ENCODE data around the gene TBC1D14. TPM values are rescaled to one million over a fixed set of nuclear protein-coding genes. Genes with fewer than 3 reads are reported as not detected.

TBC1D14 gene
- total RNA-seq, 4 donors from 2014 or later = 54.7 to 101 (median 73.3) TPM

- 82 to 84% methylated on average over 14 of the region's 14 CpGs for WGBS, 2 donors
- intact Hi-C loops (cut with DNase I; ENCODE audit: low total_unique reads) = no loop called here
- DNase-seq (ENCODE audit: low spot score in 2 of 2) = peak in 1 of 2 donors; percentile 38
- TF ChIP-seq POLR2A (IDR thresholded peaks at IDR 0.05) (no peak), CTCF (IDR thresholded peaks at IDR 0.05) (no peak)
- H3K4me3 ChIP-seq (ENCODE audit: low read depth, poor library complexity, severe bottlenecking) = no peak overlapping the region
Measured at GRCh38 chr4:6999172-7000086, 89.8 kb downstream of the TBC1D14 start.

GRCh38 chr4:7000421-7001176, 91.0 kb downstream of the TBC1D14 start:
- 91 to 96% methylated on average over 18 of the region's 18 CpGs for WGBS, 2 donors
- intact Hi-C loops (cut with DNase I; ENCODE audit: low total_unique reads) = no loop called here
- TF ChIP-seq CTCF (IDR thresholded peaks at IDR 0.05) = no peak
- TF ChIP-seq POLR2A (IDR thresholded peaks at IDR 0.05) = no peak
- DNase-seq (ENCODE audit: low spot score in 2 of 2) = peak in 1 of 2 donors; percentile 58
- no peak overlapping the region for H3K4me3 ChIP-seq (ENCODE audit: low read depth, poor library complexity, severe bottlenecking)

GRCh38 chr4:7001271-7001670, 91.6 kb downstream of the TBC1D14 start:
- TF ChIP-seq POLR2A (IDR thresholded peaks at IDR 0.05) (no peak), CTCF (IDR thresholded peaks at IDR 0.05) (no peak)
- intact Hi-C loops (cut with DNase I; ENCODE audit: low total_unique reads) = no loop called here
- peak in 1 of 2 donors; percentile 53 for DNase-seq (ENCODE audit: low spot score in 2 of 2)
- 93 to 95% methylated on average over 7 of the region's 7 CpGs for WGBS, 2 donors
- no peak overlapping the region for H3K4me3 ChIP-seq (ENCODE audit: low read depth, poor library complexity, severe bottlenecking)

GRCh38 chr4:7002336-7002735, 92.7 kb downstream of the TBC1D14 start:
- no peak overlapping the region for H3K4me3 ChIP-seq (ENCODE audit: low read depth, poor library complexity, severe bottlenecking)
- peak in 1 of 2 donors; percentile 40 for DNase-seq (ENCODE audit: low spot score in 2 of 2)
- no peak for TF ChIP-seq POLR2A (IDR thresholded peaks at IDR 0.05)
- TF ChIP-seq CTCF (IDR thresholded peaks at IDR 0.05) = no peak
- WGBS, 2 donors = 67 to 75% methylated on average over 7 of the region's 7 CpGs
- intact Hi-C loops (cut with DNase I; ENCODE audit: low total_unique reads) = no loop called here

- WGBS, 2 donors = 75 to 82% methylated on average over 11 of the region's 11 CpGs
- peak in 1 of 2 donors; percentile 57 for DNase-seq (ENCODE audit: low spot score in 2 of 2)
- no peak for TF ChIP-seq POLR2A (IDR thresholded peaks at IDR 0.05)
- TF ChIP-seq CTCF (IDR thresholded peaks at IDR 0.05) = no peak
- H3K4me3 ChIP-seq (ENCODE audit: low read depth, poor library complexity, severe bottlenecking) = no peak overlapping the region
- intact Hi-C loops (cut with DNase I; ENCODE audit: low total_unique reads) = no loop called here
Measured at GRCh38 chr4:7003176-7003878, 93.7 kb downstream of the TBC1D14 start.

Measured in lower leg skin (tissue), 4 donors.